DOHH2 (cell line): ENCODE data around the gene CFAP58.

ENCODE experiments used
- CTCF ChIP-seq: fragments of 200-600 bp; sonication (generic); IDR thresholded peaks from one replicate; pipeline ENCODE4 v1.5.1; 2014; ENCODE audit warnings: antibody characterized with exemption, mild to moderate bottlenecking, low read depth, low read length; ENCODE audit not compliant: poor library complexity, severe bottlenecking
- EZH2phosphoT487 ChIP-seq: fragments of 200-600 bp; sonication (generic); IDR thresholded peaks from 2 replicates; pipeline ENCODE4 v1.6.1; 2017; ENCODE audit warnings: borderline replicate concordance, mild to moderate bottlenecking, antibody characterized with exemption, low read length, moderate library complexity, mixed read lengths

- no peak for TF ChIP-seq CTCF
- no peak for TF ChIP-seq EZH2phosphoT487
These were observed 4.0 kb upstream of the CFAP58 start for GRCh38 chr10:104349623-104350126.
